Stimulated activated CD8-positive, alpha-beta memory T cell treated with anti-CD3 and anti-CD28 coated beads, Interleukin-4, amount 100 ng/mL, for 24 hours (primary cell): Measurements from ENCODE around the gene NTRK2.

Experiments
- DNase-seq: peaks from one replicate; pipeline ENCODE4 v3.0.0-alpha.2; 2020; ENCODE audit warnings: low read depth

Gene NTRK2

GRCh38 chr9:84681516-84682285 is 12.2 kb downstream of the NTRK2 start:
- no peak for DNase-seq

- DNase-seq = no peak
These were observed 16.5 kb downstream of the NTRK2 start for GRCh38 chr9:84686068-84686467.

- DNase-seq = no peak
These were observed 19.4 kb downstream of the NTRK2 start for GRCh38 chr9:84688956-84689355.

- DNase-seq = no peak
These were observed 22.1 kb downstream of the NTRK2 start for GRCh38 chr9:84691634-84692033.

GRCh38 chr9:84694248-84694647 is 24.7 kb downstream of the NTRK2 start:
- no peak for DNase-seq

- no peak for DNase-seq
These were observed 27.5 kb downstream of the NTRK2 start for GRCh38 chr9:84697042-84697441.

GRCh38 chr9:84697509-84698114 is 28.1 kb downstream of the NTRK2 start:
- DNase-seq = peak; percentile 2

GRCh38 chr9:84698323-84698722 is 28.8 kb downstream of the NTRK2 start:
- DNase-seq = no peak

GRCh38 chr9:84699984-84700383 is 30.5 kb downstream of the NTRK2 start:
- no peak for DNase-seq

GRCh38 chr9:84701801-84702200 is 32.3 kb downstream of the NTRK2 start:
- DNase-seq = no peak

GRCh38 chr9:84702471-84702870 is 32.9 kb downstream of the NTRK2 start:
- DNase-seq = no peak

- DNase-seq = no peak
These were observed 34.3 kb downstream of the NTRK2 start for GRCh38 chr9:84703793-84704192.

- no peak for DNase-seq
These were observed 35.6 kb downstream of the NTRK2 start for GRCh38 chr9:84705128-84705527.

- DNase-seq = no peak
These were observed 38.9 kb downstream of the NTRK2 start for GRCh38 chr9:84708400-84708799.

GRCh38 chr9:84709056-84709455 is 39.5 kb downstream of the NTRK2 start:
- no peak for DNase-seq

- DNase-seq = no peak
These were observed 41.3 kb downstream of the NTRK2 start for GRCh38 chr9:84710701-84711397.

- DNase-seq = no peak
These were observed 41.9 kb downstream of the NTRK2 start for GRCh38 chr9:84711398-84711777.

GRCh38 chr9:84711936-84712335 is 42.4 kb downstream of the NTRK2 start:
- no peak for DNase-seq

- DNase-seq = no peak
These were observed 46.7 kb downstream of the NTRK2 start for GRCh38 chr9:84716217-84716616.

- DNase-seq = no peak
These were observed 48.9 kb downstream of the NTRK2 start for GRCh38 chr9:84718476-84718875.

GRCh38 chr9:84722388-84722989 is 53.0 kb downstream of the NTRK2 start:
- no peak for DNase-seq

GRCh38 chr9:84723426-84723825 is 53.9 kb downstream of the NTRK2 start:
- DNase-seq = no peak

GRCh38 chr9:84731696-84732095 is 62.2 kb downstream of the NTRK2 start:
- no peak for DNase-seq
